NCI-H2081 treated with DMSO at 0.1 percent for 48 hours (cell line): ENCODE data around the gene IL17RE.
"Not testable (repeated sequence)": the region's sequence is repeated elsewhere in the genome, so short reads cannot be mapped to it uniquely, and the experiment has no call there.

Experiments
- DNase-seq: peaks from one replicate; lab custom pipeline; 2025; lab: John Stamatoyannopoulos, UW

The IL17RE gene

GRCh38 chr3:9902372-9903237, at the start of gene IL17RE:
IL17RE (plus strand) TSS chr3:9902848; CDS start chr3:9902933, 85 bp downstream.
- DNase-seq = no peak

- DNase-seq = not testable (repeated sequence)
Observed at GRCh38 chr3:9854291-9854940, 48.2 kb upstream of the IL17RE start.

GRCh38 chr3:9855594-9855993, 47.1 kb upstream of the IL17RE start:
- DNase-seq = no peak

GRCh38 chr3:9859530-9860025, 43.1 kb upstream of the IL17RE start:
- no peak for DNase-seq

GRCh38 chr3:9861201-9861600, 41.4 kb upstream of the IL17RE start:
- no peak for DNase-seq

GRCh38 chr3:9861626-9862130, 41.0 kb upstream of the IL17RE start:
- no peak for DNase-seq

GRCh38 chr3:9862391-9863057, 40.1 kb upstream of the IL17RE start:
- DNase-seq = no peak

- DNase-seq = no peak
Observed at GRCh38 chr3:9863058-9863772, 39.4 kb upstream of the IL17RE start.

- DNase-seq = no peak
Observed at GRCh38 chr3:9864200-9864927, 38.3 kb upstream of the IL17RE start.

GRCh38 chr3:9865125-9865637, 37.5 kb upstream of the IL17RE start:
- not testable (repeated sequence) for DNase-seq

- no peak for DNase-seq
Observed at GRCh38 chr3:9866639-9867038, 36.0 kb upstream of the IL17RE start.

- DNase-seq = no peak
Observed at GRCh38 chr3:9867106-9867505, 35.5 kb upstream of the IL17RE start.

- no peak for DNase-seq
Observed at GRCh38 chr3:9869955-9870354, 32.7 kb upstream of the IL17RE start.

GRCh38 chr3:9870978-9871377, 31.7 kb upstream of the IL17RE start:
- no peak for DNase-seq

- not testable (repeated sequence) for DNase-seq
Observed at GRCh38 chr3:9872067-9872466, 30.6 kb upstream of the IL17RE start.

GRCh38 chr3:9875448-9875847, 27.2 kb upstream of the IL17RE start:
- no peak for DNase-seq

GRCh38 chr3:9876255-9876654, 26.4 kb upstream of the IL17RE start:
- not testable (repeated sequence) for DNase-seq

GRCh38 chr3:9876991-9877390, 25.7 kb upstream of the IL17RE start:
- no peak for DNase-seq

- DNase-seq = no peak
Observed at GRCh38 chr3:9878700-9879099, 23.9 kb upstream of the IL17RE start.

- DNase-seq = no peak
Observed at GRCh38 chr3:9879830-9880549, 22.7 kb upstream of the IL17RE start, which contains the start of gene CIDEC. CIDEC (minus strand) TSS chr3:9880253; CDS start chr3:9878486, 1,767 bp downstream.
